Measurements from ENCODE around the gene GTF3C4. TPM values are rescaled to one million over a fixed set of nuclear protein-coding genes. Genes with fewer than 3 reads are reported as not detected.

Gene GTF3C4
- total RNA-seq, 1 donor from 2014 or later: 27.9 TPM

DNA sequence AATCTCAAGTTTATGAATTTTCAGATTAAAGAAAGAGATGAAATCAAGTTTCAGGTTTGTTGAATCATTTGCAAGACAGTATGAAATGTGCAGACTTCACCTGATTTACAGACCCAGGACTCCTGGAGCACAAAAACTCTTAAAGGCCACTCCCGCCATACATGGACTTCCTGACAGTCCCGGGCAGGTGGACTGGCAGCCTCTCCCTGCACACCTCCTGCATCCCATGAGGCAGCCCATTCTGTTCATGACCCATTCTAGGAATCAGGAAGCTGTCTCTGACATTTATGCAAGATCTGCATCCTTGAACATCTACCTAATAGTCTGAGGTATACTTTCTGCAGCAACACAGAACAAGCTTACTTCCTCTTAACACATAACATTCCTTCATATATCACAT is 6.4 kb upstream of the GTF3C4 start:
- Histone ChIP-seq H3K79me2 (ENCODE audit: insufficient read depth, low read length) (peaks cover 77% of the 10 kb centered on the region), H3K27me3 (ENCODE audit: insufficient read depth, low read length) (no peaks in the 10 kb centered on the region)
- peaks cover 11% of the 10 kb centered on the region for H3K36me3 Mint-ChIP-seq (ENCODE audit: low read depth, unreplicated experiment)

GRCh38 chr9:132669319-132669697 is 956 bp upstream of the GTF3C4 start:
- Histone ChIP-seq H3K4me1 (ENCODE audit: insufficient read depth, low read length) (peaks cover 21% of the 10 kb centered on the region), H3K36me3 (ENCODE audit: insufficient read depth, low read length) (no peaks in the 10 kb centered on the region), H4K20me1 (ENCODE audit: insufficient read depth, low read length) (peaks cover 59% of the 10 kb centered on the region), H3K27me3 (ENCODE audit: insufficient read depth, low read length) (no peaks in the 10 kb centered on the region), H3K4me2 (ENCODE audit: low read length) (peak overlapping the region; percentile 96), H3K4me3 (ENCODE audit: insufficient read depth, low read depth, low read length) (peak overlapping the region; percentile 93), H3K9me3 (ENCODE audit: insufficient read depth, low read depth, low read length) (no peaks in the 10 kb centered on the region), H2AFZ (ENCODE audit: low read depth, low read length) (peak overlapping the region; percentile 94), H3K27ac (ENCODE audit: low read depth, low read length) (peak overlapping the region; percentile 97), H3K9ac (ENCODE audit: low read length) (peak overlapping the region; percentile 99), H3K79me2 (ENCODE audit: insufficient read depth, low read length) (peaks cover 94% of the 10 kb centered on the region)
- no peaks in the 10 kb centered on the region for H3K27me3 Mint-ChIP-seq (ENCODE audit: low read depth, unreplicated experiment)
- H3K36me3 Mint-ChIP-seq (ENCODE audit: low read depth, unreplicated experiment): no peaks in the 10 kb centered on the region
- DNase-seq (ENCODE audit: low read depth): peak; percentile 69
- peak overlapping the region; percentile 99 for H3K4me3 Mint-ChIP-seq (ENCODE audit: unreplicated experiment)
- peaks cover 2% of the 10 kb centered on the region for H3K9me3 Mint-ChIP-seq (ENCODE audit: unreplicated experiment)
- no peak for TF ChIP-seq EZH2 (IDR thresholded peaks at IDR 0.05; ENCODE audit: insufficient read depth, low read length)
- TF ChIP-seq, protein P1, sequence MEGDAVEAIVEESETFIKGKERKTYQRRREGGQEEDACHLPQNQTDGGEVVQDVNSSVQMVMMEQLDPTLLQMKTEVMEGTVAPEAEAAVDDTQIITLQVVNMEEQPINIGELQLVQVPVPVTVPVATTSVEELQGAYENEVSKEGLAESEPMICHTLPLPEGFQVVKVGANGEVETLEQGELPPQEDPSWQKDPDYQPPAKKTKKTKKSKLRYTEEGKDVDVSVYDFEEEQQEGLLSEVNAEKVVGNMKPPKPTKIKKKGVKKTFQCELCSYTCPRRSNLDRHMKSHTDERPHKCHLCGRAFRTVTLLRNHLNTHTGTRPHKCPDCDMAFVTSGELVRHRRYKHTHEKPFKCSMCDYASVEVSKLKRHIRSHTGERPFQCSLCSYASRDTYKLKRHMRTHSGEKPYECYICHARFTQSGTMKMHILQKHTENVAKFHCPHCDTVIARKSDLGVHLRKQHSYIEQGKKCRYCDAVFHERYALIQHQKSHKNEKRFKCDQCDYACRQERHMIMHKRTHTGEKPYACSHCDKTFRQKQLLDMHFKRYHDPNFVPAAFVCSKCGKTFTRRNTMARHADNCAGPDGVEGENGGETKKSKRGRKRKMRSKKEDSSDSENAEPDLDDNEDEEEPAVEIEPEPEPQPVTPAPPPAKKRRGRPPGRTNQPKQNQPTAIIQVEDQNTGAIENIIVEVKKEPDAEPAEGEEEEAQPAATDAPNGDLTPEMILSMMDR (IDR thresholded peaks at IDR 0.05; ENCODE audit: insufficient read depth, low read depth, low read length): no peak
- FAIRE-seq: no peak
- H3K4me1 Mint-ChIP-seq (ENCODE audit: low read depth, unreplicated experiment): peaks cover 23% of the 10 kb centered on the region
- peak overlapping the region; percentile 77 for H3K27ac Mint-ChIP-seq (ENCODE audit: unreplicated experiment)

More for the DNA sequence above, 6.4 kb upstream of the GTF3C4 start:
- TF ChIP-seq, protein P1 (IDR thresholded peaks at IDR 0.05; ENCODE audit: insufficient read depth, low read depth, low read length): no peak
- no peak for TF ChIP-seq EZH2 (IDR thresholded peaks at IDR 0.05; ENCODE audit: insufficient read depth, low read length)
- Mint-ChIP-seq H3K27me3 (ENCODE audit: low read depth, unreplicated experiment) (no peaks in the 10 kb centered on the region), H3K4me3 (ENCODE audit: unreplicated experiment) (no peak overlapping the region), H3K9me3 (ENCODE audit: unreplicated experiment) (no peaks in the 10 kb centered on the region), H3K27ac (ENCODE audit: unreplicated experiment) (no peak overlapping the region), H3K4me1 (ENCODE audit: low read depth, unreplicated experiment) (peaks cover 8% of the 10 kb centered on the region)
- Histone ChIP-seq H3K36me3 (ENCODE audit: insufficient read depth, low read length) (peaks cover 11% of the 10 kb centered on the region), H3K4me2 (ENCODE audit: low read length) (no peak overlapping the region), H4K20me1 (ENCODE audit: insufficient read depth, low read length) (peaks cover 60% of the 10 kb centered on the region), H3K4me3 (ENCODE audit: insufficient read depth, low read depth, low read length) (no peak overlapping the region), H3K9me3 (ENCODE audit: insufficient read depth, low read depth, low read length) (no peaks in the 10 kb centered on the region), H3K27ac (ENCODE audit: low read depth, low read length) (no peak overlapping the region), H3K9ac (ENCODE audit: low read length) (no peak overlapping the region), H2AFZ (ENCODE audit: low read depth, low read length) (no peak overlapping the region), H3K4me1 (ENCODE audit: insufficient read depth, low read length) (no peaks in the 10 kb centered on the region)
- no peak for FAIRE-seq
- DNase-seq (ENCODE audit: low read depth): no peak

DNA sequence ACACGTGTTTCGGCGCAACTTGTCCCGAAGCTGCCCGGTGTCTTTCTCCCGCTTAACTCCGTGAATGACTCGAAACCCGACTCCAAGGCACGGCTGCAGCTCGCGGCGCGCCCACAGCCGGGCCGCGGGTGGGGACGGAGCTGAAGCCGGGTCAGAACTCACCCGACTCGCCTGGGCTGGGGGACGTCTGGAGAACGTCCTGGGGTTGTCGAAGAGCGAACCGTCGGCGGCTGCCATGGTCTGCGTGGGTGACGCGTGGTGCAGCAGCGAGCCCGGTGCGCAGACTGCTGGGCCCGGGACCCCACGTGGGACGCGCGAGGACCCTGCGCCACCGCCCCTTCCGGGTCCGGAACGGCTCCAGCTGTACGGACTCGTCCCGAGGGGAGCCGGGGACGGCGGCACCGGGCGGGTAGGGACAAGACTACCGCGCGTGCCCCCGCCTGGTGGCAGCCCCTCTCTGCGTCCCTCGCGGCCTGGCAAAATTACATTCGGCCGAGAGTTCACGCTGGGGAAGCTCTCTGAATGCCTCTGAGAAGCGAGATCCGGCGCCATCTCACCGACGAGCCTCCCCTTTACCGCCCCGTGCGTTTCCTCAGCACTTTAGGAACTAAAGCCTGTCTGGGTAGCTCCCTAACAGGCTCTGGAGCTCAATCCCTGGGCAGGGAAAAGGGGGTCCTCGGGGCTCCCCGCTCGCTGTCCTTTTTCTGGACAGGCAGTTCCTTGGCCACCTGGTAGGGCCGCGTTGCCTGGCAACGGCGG is 387 bp upstream of the GTF3C4 start, which contains the start of gene DDX31:
Gene DDX31 (minus strand): TSS at position 286 of the 759 bp plus-strand sequence. CDS start 49 bp downstream, at position 237.
- H3K27me3 ChIP-seq (ENCODE audit: insufficient read depth, low read length): no peaks in the 10 kb centered on the region
- TF ChIP-seq, protein P1 (IDR thresholded peaks at IDR 0.05; ENCODE audit: insufficient read depth, low read depth, low read length): no peak
- TF ChIP-seq EZH2 (IDR thresholded peaks at IDR 0.05; ENCODE audit: insufficient read depth, low read length): no peak
- no peaks in the 10 kb centered on the region for H3K9me3 ChIP-seq (ENCODE audit: insufficient read depth, low read depth, low read length)
- peaks cover 94% of the 10 kb centered on the region for H3K79me2 ChIP-seq (ENCODE audit: insufficient read depth, low read length)
- FAIRE-seq (no peak), DNase-seq (ENCODE audit: low read depth) (peak; percentile 71)
- peaks cover 23% of the 10 kb centered on the region for H3K4me1 Mint-ChIP-seq (ENCODE audit: low read depth, unreplicated experiment)
- H2AFZ ChIP-seq (ENCODE audit: low read depth, low read length): peak within 1 kb of the TSS; percentile 94
- peak within 1 kb of the TSS; percentile 97 for H3K27ac ChIP-seq (ENCODE audit: low read depth, low read length)
- peak within 1 kb of the TSS; percentile 93 for H3K4me3 ChIP-seq (ENCODE audit: insufficient read depth, low read depth, low read length)
- H3K27ac Mint-ChIP-seq (ENCODE audit: unreplicated experiment): peak within 1 kb of the TSS; percentile 92
- no peaks in the 10 kb centered on the region for H3K27me3 Mint-ChIP-seq (ENCODE audit: low read depth, unreplicated experiment)
- H3K9me3 Mint-ChIP-seq (ENCODE audit: unreplicated experiment): peaks cover 2% of the 10 kb centered on the region
- H4K20me1 ChIP-seq (ENCODE audit: insufficient read depth, low read length): peaks cover 60% of the 10 kb centered on the region
- H3K36me3 Mint-ChIP-seq (ENCODE audit: low read depth, unreplicated experiment): no peaks in the 10 kb centered on the region
- H3K4me3 Mint-ChIP-seq (ENCODE audit: unreplicated experiment): peak within 1 kb of the TSS; percentile 99
- peak within 1 kb of the TSS; percentile 96 for H3K4me2 ChIP-seq (ENCODE audit: low read length)
- peak within 1 kb of the TSS; percentile 99 for H3K9ac ChIP-seq (ENCODE audit: low read length)
- no peaks in the 10 kb centered on the region for H3K36me3 ChIP-seq (ENCODE audit: insufficient read depth, low read length)
- H3K4me1 ChIP-seq (ENCODE audit: insufficient read depth, low read length): peaks cover 21% of the 10 kb centered on the region

Data from astrocyte (in vitro differentiated cells and primary cell).